GM10266 (cell line): ENCODE measurements around the gene MAGOHB.
"Not testable (repeated sequence)": the region's sequence is repeated elsewhere in the genome, so short reads cannot be mapped to it uniquely, and the experiment has no call there.

Experiments
- DNase-seq: peaks from one replicate; pipeline ENCODE4 v3.0.0; 2012; ENCODE audit errors: extremely low spot score
- TF ChIP-seq, protein P1 (sequence below): IDR thresholded peaks from 2 replicates; pipeline ENCODE4 v1.5.1; 2012; ENCODE audit warnings: mild to moderate bottlenecking, low read depth; ENCODE audit not compliant: control insufficient read depth, insufficient read depth; ENCODE audit errors: missing control alignments

The MAGOHB gene

GRCh38 chr12:10613349-10614055 is at the start of gene MAGOHB:
TSS of gene MAGOHB (minus strand) at chr12:10613609. CDS start at chr12:10613532, 77 bp downstream.
- DNase-seq = peak; percentile 85
- TF ChIP-seq, protein P1, sequence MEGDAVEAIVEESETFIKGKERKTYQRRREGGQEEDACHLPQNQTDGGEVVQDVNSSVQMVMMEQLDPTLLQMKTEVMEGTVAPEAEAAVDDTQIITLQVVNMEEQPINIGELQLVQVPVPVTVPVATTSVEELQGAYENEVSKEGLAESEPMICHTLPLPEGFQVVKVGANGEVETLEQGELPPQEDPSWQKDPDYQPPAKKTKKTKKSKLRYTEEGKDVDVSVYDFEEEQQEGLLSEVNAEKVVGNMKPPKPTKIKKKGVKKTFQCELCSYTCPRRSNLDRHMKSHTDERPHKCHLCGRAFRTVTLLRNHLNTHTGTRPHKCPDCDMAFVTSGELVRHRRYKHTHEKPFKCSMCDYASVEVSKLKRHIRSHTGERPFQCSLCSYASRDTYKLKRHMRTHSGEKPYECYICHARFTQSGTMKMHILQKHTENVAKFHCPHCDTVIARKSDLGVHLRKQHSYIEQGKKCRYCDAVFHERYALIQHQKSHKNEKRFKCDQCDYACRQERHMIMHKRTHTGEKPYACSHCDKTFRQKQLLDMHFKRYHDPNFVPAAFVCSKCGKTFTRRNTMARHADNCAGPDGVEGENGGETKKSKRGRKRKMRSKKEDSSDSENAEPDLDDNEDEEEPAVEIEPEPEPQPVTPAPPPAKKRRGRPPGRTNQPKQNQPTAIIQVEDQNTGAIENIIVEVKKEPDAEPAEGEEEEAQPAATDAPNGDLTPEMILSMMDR = no peak

- TF ChIP-seq, protein P1 = no peak
- DNase-seq = no peak
These were observed 47.9 kb upstream of the MAGOHB start for GRCh38 chr12:10661338-10661737.

DNA sequence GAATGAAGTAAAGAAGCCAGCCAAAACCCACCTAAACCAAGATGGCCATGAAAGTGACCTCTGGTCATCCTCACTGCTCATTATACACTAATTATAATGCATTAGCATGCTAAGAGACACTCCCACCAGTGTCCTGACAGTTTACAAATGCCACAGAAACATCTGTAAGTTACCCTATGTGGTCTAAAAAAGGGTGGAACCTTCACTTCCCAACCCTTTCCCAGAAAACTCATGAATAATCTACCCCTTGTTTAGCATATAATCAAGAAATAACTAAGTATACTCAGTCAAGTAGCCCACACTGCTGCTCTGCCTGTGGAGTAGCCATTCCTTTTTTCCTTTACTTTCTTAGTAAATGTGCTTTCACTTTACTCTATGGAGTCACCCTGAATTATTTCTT is 40.6 kb upstream of the MAGOHB start:
- TF ChIP-seq, protein P1 = no peak
- no peak for DNase-seq

GRCh38 chr12:10652192-10652591 is 38.8 kb upstream of the MAGOHB start:
- TF ChIP-seq, protein P1 = no peak
- DNase-seq = no peak

DNA sequence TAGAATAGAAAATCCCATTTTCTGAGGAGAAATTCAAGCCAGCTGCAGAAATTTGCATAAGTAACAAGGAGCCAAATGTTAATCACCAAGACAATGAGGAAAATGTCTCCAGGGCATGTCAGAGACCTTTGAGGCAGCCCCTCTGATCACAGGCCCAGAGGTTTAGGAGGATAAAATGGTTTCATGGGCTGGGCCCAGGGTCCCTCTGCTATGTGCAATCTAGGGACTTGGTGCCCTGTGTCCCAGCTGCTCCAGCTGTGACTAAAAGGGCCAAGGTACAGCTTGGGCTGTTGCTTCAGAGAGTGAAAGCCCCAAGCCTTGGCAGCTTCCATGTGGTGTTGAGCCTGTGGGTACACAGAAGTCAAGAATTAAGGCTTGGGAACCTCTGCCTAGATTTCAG is 33.2 kb upstream of the MAGOHB start:
- not testable (repeated sequence) for DNase-seq

GRCh38 chr12:10645910-10646309 is 32.5 kb upstream of the MAGOHB start:
- TF ChIP-seq, protein P1 = no peak

DNA sequence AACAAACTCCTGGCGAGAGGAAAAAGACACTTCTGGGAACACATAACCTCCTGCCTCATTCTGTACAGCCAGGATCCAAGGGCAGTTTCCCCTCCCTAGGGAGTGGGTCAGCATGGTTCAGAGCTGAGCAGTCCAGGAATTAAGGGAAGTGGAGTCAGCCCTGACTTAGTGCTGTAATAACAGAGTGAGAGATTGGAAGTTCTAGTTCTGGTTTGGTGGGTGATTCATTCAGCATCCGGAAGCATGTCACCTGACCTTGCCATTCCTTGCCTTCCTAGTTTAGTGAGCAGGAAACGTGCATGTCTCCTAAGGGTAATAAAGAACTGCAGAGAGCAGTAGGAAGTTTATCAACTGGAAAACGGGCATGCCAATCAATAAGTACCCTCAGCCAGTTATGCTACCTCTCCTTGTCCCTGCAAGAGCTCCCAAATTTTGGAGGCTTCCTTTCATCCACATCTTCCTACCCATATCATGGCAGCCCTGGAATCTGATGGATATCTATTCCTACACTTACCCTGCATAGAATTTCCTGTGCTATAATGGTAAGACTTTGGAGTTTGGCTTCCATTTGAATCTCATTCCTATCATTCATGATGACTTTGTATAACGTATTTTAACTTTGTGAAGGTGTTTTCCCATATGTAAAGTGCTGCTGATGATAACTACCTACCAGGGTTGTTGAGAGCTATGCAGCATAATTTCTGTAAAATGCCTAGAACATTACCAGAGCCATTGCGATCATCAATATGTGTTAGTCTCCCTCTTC is 28.5 kb upstream of the MAGOHB start:
- DNase-seq = no peak
- TF ChIP-seq, protein P1 = no peak

More at GRCh38 chr12:10645910-10646309, 32.5 kb upstream of the MAGOHB start:
- DNase-seq = no peak
